GM12874 (cell line): ENCODE measurements around the gene UNC119B.

ENCODE experiments used
- CTCF ChIP-seq: IDR thresholded peaks from 2 replicates; pipeline ENCODE4 v1.5.1; 2011; ENCODE audit warnings: low read depth, mild to moderate bottlenecking, control low read depth, low read length, moderate library complexity; ENCODE audit not compliant: insufficient read depth

The UNC119B gene

GRCh38 chr12:120668868-120669840, 41.1 kb upstream of the UNC119B start:
- TF ChIP-seq CTCF, result no peak

- TF ChIP-seq CTCF, result no peak
Observed at GRCh38 chr12:120670667-120671066, 39.6 kb upstream of the UNC119B start.

- no peak for TF ChIP-seq CTCF
Observed at GRCh38 chr12:120674097-120674636, 36.1 kb upstream of the UNC119B start.

- no peak for TF ChIP-seq CTCF
Observed at GRCh38 chr12:120677765-120678473, 32.3 kb upstream of the UNC119B start.

GRCh38 chr12:120678572-120678971, 31.7 kb upstream of the UNC119B start:
- TF ChIP-seq CTCF, result no peak

- no peak for TF ChIP-seq CTCF
Observed at GRCh38 chr12:120680165-120680738, 30.0 kb upstream of the UNC119B start.

- no peak for TF ChIP-seq CTCF
Observed at GRCh38 chr12:120684523-120684932, 25.7 kb upstream of the UNC119B start.
